ENCODE data around the gene ANKRD61. TPM values are rescaled to one million over a fixed set of nuclear protein-coding genes. Genes with fewer than 3 reads are reported as not detected.
A peak's percentile ranks its signal among the peaks of the same experiment; 100 is the strongest.
"Not testable (repeated sequence)": the region's sequence is repeated elsewhere in the genome, so short reads cannot be mapped to it uniquely, and the experiment has no call there.

The ANKRD61 gene
- total RNA-seq, 1 experiment from 2014 or later: 0.42 TPM

DNA sequence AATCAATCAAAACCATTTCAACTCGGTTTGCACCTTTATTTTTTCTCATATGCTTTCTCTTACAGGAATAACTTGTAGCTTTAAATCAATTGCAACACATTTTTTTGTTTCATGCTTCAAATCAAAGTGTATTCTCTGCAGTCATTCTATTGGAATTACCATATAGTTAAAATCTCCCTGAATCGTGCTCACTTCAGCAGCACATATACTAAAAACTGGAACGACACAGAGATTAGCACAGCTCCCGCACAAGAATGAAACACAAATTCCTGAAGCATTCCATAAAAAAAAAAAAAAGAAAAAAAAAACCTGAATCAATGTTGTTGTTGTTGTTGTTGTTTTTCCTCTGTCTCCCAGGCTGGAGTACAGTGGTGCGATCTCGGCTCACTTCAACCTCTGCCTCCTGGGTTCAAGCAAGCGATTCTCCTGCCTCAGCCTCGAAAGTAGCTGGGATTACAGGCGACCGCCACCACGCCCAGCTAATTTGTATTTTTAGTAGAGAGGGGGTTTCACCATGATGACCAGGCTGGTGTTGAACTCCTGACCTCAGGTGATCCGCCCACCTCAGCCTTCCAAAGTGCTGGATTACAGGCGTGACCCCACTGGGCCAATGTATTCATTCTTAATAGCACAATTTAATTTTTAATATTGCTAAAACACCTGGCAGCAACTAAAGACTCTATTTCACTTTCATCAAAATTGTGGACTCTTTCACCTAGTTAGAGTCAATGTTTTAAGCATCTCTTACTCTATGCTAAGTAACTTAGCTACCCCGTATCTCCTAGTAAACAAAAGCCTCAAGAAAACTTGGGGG lies 26.3 kb downstream of the ANKRD61 start:
- Histone ChIP-seq H3K9me3 (replicated peaks) (no peaks in the 10 kb centered on the region), H3K4me3 (peak overlapping the region; percentile 91), H3K36me3 (peaks cover 36% of the 10 kb centered on the region), H3K27ac (no peak overlapping the region), H3K4me1 (replicated peaks) (peaks cover 10% of the 10 kb centered on the region), H3K27me3 (replicated peaks) (no peaks in the 10 kb centered on the region)
- no peak for DNase-seq (ENCODE audit: low read depth in 1 of 2, low spot score in 2 of 2)

DNA sequence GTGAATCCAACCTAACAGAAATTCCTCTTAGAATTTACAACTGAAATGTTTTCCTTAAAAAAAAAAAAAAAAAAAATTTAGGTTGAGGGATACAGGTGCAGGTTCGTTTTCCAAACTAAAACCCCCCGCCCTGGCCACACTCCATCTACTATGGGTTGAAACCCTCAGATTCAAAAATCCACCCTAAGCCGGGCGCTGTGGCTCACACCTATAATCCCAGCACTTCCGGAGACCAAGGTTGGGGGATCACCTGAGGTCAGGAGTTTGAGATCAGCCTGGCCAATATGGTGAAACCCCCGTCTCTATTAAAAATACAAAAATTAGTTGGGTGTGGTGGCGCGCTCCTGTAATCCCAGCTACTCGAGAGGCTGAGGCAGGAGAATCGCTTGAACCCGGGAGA lies 28.8 kb downstream of the ANKRD61 start:
- Histone ChIP-seq H3K36me3 (peaks cover 14% of the 10 kb centered on the region), H3K4me1 (replicated peaks) (peaks cover 10% of the 10 kb centered on the region)
- not testable (repeated sequence) for H3K9me3 ChIP-seq (replicated peaks); H3K4me3 ChIP-seq; H3K27ac ChIP-seq; H3K27me3 ChIP-seq (replicated peaks); DNase-seq (ENCODE audit: low read depth in 1 of 2, low spot score in 2 of 2)

DNA sequence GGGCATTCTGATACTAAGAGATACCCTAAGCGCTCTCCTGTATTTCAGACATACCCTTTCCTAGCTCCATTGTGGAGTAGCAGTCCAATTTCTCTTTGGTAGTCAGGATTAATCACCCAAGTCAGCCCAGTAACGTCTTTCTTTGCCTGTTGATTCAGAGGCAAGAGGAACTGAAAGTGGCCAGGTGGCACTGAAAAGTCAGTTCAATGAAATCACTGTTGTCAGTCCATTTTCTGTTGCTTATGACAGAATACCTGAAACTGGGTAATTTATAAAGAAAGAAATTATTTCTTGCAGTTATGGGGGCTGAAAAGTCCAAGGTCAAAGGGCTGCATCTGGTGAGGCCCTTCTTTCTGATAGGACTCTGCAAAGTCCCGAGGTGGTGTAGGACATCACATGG lies 40.2 kb downstream of the ANKRD61 start:
- no peak overlapping the region for H3K4me3 ChIP-seq
- no peaks in the 10 kb centered on the region for H3K4me1 ChIP-seq (replicated peaks)
- DNase-seq (ENCODE audit: low read depth in 1 of 2, low spot score in 2 of 2): no peak
- H3K36me3 ChIP-seq: no peaks in the 10 kb centered on the region
- no peaks in the 10 kb centered on the region for H3K9me3 ChIP-seq (replicated peaks)
- no peak overlapping the region for H3K27ac ChIP-seq
- H3K27me3 ChIP-seq (replicated peaks): no peaks in the 10 kb centered on the region

DNA sequence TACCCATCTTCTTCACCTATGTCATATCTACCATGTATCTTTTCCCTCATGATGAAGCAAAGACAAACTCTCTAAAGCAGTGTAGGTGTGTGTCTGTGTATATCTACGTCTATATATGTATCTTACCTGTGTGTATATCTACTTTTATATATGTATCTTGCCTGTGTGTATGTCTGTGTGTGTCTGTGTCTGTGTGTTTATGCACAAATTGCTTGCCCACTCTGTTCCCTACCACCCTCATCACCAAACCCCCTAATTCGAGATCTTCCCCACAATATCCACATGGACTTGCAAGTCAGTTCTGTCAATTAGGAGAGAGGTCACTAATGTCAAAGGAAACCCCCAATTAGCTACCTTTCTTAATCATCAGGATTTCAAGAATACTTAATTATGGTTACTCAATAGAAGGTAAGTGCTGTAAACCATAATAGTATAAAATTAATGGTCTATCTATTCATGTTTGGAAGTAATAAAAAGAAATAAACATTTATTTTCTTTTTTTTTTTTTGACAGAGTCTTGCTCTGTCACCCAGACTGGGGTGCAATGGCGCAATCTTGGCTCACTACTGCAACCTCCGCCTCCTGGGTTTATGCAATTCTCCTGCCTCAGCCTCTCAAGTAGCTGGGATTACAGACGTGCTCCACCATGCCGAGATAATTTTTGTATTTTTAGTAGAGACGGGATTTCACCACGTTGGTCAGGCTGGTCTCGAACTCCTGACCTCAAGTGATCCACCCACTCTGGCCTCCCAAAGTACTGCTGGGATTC lies 43.6 kb downstream of the ANKRD61 start:
- H3K4me1 ChIP-seq (replicated peaks): peaks cover 12% of the 10 kb centered on the region
- H3K27ac ChIP-seq: no peak overlapping the region
- H3K36me3 ChIP-seq: no peaks in the 10 kb centered on the region
- no peak overlapping the region for H3K4me3 ChIP-seq
- no peaks in the 10 kb centered on the region for H3K27me3 ChIP-seq (replicated peaks)
- no peaks in the 10 kb centered on the region for H3K9me3 ChIP-seq (replicated peaks)
- DNase-seq (ENCODE audit: low read depth in 1 of 2, low spot score in 2 of 2): no peak

DNA sequence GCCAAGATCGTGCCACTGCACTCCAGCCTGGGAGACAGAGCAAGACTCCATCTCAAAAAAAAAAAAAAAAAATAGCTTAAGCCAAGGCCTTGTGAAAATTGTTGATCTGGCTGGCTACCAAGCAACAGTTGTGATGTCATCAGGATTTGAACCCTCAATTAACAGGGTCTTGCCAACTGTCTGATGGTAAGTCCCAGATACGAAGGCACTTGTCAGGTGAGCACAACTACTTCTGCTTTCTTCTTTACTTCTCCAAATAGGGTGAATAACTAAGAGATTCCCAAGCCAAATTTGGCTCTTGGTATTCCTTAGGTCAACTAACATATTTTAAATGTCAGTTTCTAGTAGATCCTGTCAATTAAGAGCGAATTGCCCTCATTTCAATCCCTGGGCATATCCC lies 47.4 kb downstream of the ANKRD61 start:
- H3K36me3 ChIP-seq: no peaks in the 10 kb centered on the region
- no peak for DNase-seq (ENCODE audit: low read depth in 1 of 2, low spot score in 2 of 2)
- H3K27me3 ChIP-seq (replicated peaks): no peaks in the 10 kb centered on the region
- H3K9me3 ChIP-seq (replicated peaks): no peaks in the 10 kb centered on the region
- no peak overlapping the region for H3K27ac ChIP-seq
- H3K4me3 ChIP-seq: no peak overlapping the region
- H3K4me1 ChIP-seq (replicated peaks): peaks cover 12% of the 10 kb centered on the region

DNA sequence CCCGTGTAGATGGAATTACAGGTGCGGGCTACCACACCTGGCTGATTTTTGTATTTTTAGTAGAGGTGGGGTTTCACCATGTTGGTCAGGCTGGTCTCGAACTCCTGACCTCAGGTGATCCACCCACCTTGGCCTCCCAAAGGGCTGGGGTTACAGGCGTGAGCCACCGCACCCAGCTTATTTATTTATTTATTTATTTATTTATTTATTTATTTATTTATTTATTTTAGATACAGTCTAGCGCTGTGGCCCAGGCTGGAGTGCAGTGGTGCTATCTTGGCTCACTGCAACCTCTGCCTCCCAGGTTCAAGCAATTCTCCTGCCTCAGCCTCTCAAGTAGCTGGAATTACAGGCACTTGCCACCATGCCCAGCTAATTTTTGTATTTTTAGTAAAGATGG lies 51.9 kb downstream of the ANKRD61 start:
- not testable (repeated sequence) for DNase-seq (ENCODE audit: low read depth in 1 of 2, low spot score in 2 of 2); H3K27ac ChIP-seq; H3K4me1 ChIP-seq (replicated peaks); H3K4me3 ChIP-seq; H3K9me3 ChIP-seq (replicated peaks); H3K27me3 ChIP-seq (replicated peaks); H3K36me3 ChIP-seq

Other genes with a start within 250 kb of the ANKRD61 start
- 24.5 and 33.0 TPM in 2 replicates for gene RNF216, start 249.7 kb upstream of the ANKRD61 start, total RNA-seq (2014; rRNA removed; shearing (Covaris generic))
- not detected in 2 replicates for gene OCM, start 150.6 kb upstream of the ANKRD61 start, total RNA-seq (2014; rRNA removed; shearing (Covaris generic))
- 62.9 and 80.1 TPM in 2 replicates for gene CCZ1, start 132.6 kb upstream of the ANKRD61 start, total RNA-seq (2014; rRNA removed; shearing (Covaris generic))
- gene RSPH10B, start 60.7 kb upstream of the ANKRD61 start, total RNA-seq (2014; rRNA removed; shearing (Covaris generic)): not detected in 2 replicates
- gene PMS2, start 22.3 kb upstream of the ANKRD61 start, total RNA-seq (2014; rRNA removed; shearing (Covaris generic)): 13.1 and 14.8 TPM in 2 replicates
- 95.7 and 98.1 TPM in 2 replicates for gene AIMP2, start 22.1 kb upstream of the ANKRD61 start, total RNA-seq (2014; rRNA removed; shearing (Covaris generic))
- gene EIF2AK1, start 27.8 kb downstream of the ANKRD61 start, total RNA-seq (2014; rRNA removed; shearing (Covaris generic)): 81.1 and 134 TPM in 2 replicates
- 3.2 and 5.0 TPM in 2 replicates for gene USP42, start 73.6 kb downstream of the ANKRD61 start, total RNA-seq (2014; rRNA removed; shearing (Covaris generic))
- gene CYTH3, start 241.2 kb downstream of the ANKRD61 start, total RNA-seq (2014; rRNA removed; shearing (Covaris generic)): 38.6 and 47.8 TPM in 2 replicates

Data from SJSA1 (cell line).